Vagina (tissue), 2 donors: Measurements from ENCODE around the gene AMZ2. TPM values are rescaled to one million over a fixed set of nuclear protein-coding genes. Genes with fewer than 3 reads are reported as not detected.
"Not testable (repeated sequence)": the region's sequence is repeated elsewhere in the genome, so short reads cannot be mapped to it uniquely, and the experiment has no call there.

Experiments used
- DNase-seq, 2 donors: peaks; one replicate each; pipeline ENCODE4 v3.0.0-alpha.2; 2017; ENCODE audit errors: extremely low spot score in 2 of 2
- H3K27ac ChIP-seq: fragments of 200-600 bp; sonication (generic); one replicate; pipeline ENCODE4 v1.5.1; 2019
- H3K27me3 ChIP-seq: fragments of 200-600 bp; sonication (generic); one replicate; pipeline ENCODE4 v1.5.1; 2019
- H3K36me3 ChIP-seq, 2 donors: fragments of 200-600 bp; sonication (generic); one replicate each; pipeline ENCODE4 v1.5.1; 2017 to 2019
- H3K4me1 ChIP-seq: fragments of 200-600 bp; sonication (generic); one replicate; pipeline ENCODE4 v1.5.1; 2019
- H3K4me3 ChIP-seq, 2 donors: fragments of 200-600 bp; sonication (generic); 1 replicate in 1 of 2; 2 replicates in 1 of 2; pipeline ENCODE4 v1.5.1; 2016 to 2019
- H3K9me3 ChIP-seq: fragments of 200-600 bp; sonication (generic); one replicate; pipeline ENCODE4 v1.5.1; 2019
- CTCF ChIP-seq, 3 experiments: fragments of 450-650 bp in 2 of 3; fragments of 200-600 bp in 1 of 3; sonication (generic) in 1 of 3; IDR thresholded peaks; one replicate each; pipeline ENCODE4 v1.5.1; 2017 to 2019; ENCODE audit warnings: antibody characterized with exemption in 3 of 3, mild to moderate bottlenecking in 2 of 3, moderate library complexity in 2 of 3
- POLR2A ChIP-seq, 2 donors: fragments of 450-650 bp; IDR thresholded peaks; one replicate each; pipeline ENCODE4 v1.6.1; 2017; ENCODE audit warnings: antibody characterized with exemption in 2 of 2, mild to moderate bottlenecking in 2 of 2, moderate library complexity in 2 of 2
- POLR2AphosphoS5 ChIP-seq, 2 donors: sonication (generic); formaldehyde crosslinking; IDR thresholded peaks; one replicate each; pipeline ENCODE4 v1.9.0; 2017; ENCODE audit warnings: antibody characterized with exemption in 2 of 2, mild to moderate bottlenecking in 2 of 2, low read depth in 1 of 2; ENCODE audit not compliant: insufficient read depth in 1 of 2
- intact Hi-C: fragments of 100-400 bp; cut with DNase I; formaldehyde crosslinking; loops from one replicate; pipeline ENCODE4 v1.15.1; 2023
- total RNA-seq: library from RNA; depleted of rRNA; stranded (reverse); fragments of >200 nt; gene quantifications from one replicate; pipeline ENCODE4 v1.2.3, GENCODE V29; 2016

The AMZ2 gene
- total RNA-seq, 1 donor from 2014 or later = 39.8 TPM

DNA sequence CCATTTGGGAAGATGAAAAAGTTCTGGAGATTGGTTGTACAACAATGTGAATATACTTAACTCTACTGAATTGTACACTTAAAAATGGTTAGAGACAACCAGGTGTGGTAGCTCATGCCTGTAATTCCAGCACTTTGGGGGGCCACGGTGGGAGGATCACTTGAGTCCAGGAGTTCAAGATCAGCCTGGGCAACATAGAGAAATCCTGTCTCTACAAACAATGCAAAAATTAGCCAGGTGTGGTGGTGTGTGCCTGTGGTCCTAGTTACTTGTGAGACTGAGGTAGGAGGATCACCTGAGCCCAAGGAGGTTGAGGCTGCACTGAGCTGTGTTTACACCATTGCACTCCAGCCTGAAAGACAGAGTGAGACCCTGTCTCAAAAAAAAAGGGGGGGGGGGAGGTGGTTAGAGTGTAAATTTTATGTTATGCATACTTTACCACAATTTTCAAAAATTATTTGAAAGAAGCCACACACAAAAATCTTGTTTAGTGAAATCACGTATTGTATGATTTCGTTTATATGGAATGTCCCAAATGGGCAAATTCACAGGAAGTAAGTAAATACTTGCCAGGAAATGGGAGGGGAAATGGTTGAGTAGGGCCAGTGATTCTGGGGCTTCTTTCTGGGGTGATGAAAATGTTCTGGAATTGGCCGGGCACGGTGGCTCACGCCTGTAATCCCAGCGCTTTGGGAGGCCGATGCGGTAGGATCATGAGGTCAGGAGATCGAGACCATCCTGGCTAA lies 37.1 kb upstream of the AMZ2 start:
- DNase-seq = peak in 1 of 2 donors; percentile 34
- intact Hi-C loops = no loop called here
- Histone ChIP-seq H3K9me3 (no peaks in the 10 kb centered on the region), H3K36me3 (no peaks in the 10 kb centered on the region), H3K4me1 (peaks cover 9% of the 10 kb centered on the region), H3K4me3 (no peak overlapping the region), H3K27ac (no peak overlapping the region), H3K27me3 (no peaks in the 10 kb centered on the region)
- TF ChIP-seq CTCF (IDR thresholded peaks at IDR 0.05) (no peak), POLR2A (IDR thresholded peaks at IDR 0.05) (no peak), POLR2AphosphoS5 (IDR thresholded peaks at IDR 0.05; ENCODE audit: insufficient read depth in 1 of 2, low read depth in 1 of 2) (no peak)

GRCh38 chr17:68213428-68214411 lies 34.1 kb upstream of the AMZ2 start:
- H3K4me3 ChIP-seq, H3K9me3 ChIP-seq, H3K27me3 ChIP-seq, H3K4me1 ChIP-seq, intact Hi-C loops, H3K36me3 ChIP-seq, H3K27ac ChIP-seq: not testable (repeated sequence)
- peak in 1 of 2 donors; percentile 5 for DNase-seq

DNA sequence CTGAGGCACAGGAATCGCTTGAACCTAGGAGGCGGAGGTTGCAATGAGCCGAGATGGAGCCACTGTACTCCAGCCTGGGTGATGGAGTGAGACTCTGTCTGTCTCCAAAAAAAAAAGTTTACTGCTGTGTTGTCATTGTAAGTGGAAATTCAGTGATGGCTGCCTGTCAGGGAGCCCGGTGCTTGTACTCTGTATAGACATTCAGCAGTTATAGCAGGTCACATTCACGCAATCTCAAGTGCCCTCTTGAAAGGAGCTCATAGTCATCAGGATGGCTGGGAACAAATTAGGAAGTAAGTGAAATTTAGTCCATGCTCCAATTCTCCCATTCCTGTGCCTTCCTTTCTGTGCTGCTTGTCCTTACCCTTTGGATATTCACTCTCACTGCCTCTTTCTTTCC lies 32.4 kb upstream of the AMZ2 start:
- H3K27ac ChIP-seq, intact Hi-C loops, H3K27me3 ChIP-seq, H3K4me1 ChIP-seq, H3K4me3 ChIP-seq, H3K9me3 ChIP-seq, DNase-seq, H3K36me3 ChIP-seq: not testable (repeated sequence)

GRCh38 chr17:68219429-68219828 lies 28.4 kb upstream of the AMZ2 start:
- H3K36me3 ChIP-seq, DNase-seq, H3K27ac ChIP-seq, H3K4me3 ChIP-seq, intact Hi-C loops, H3K27me3 ChIP-seq, H3K9me3 ChIP-seq, H3K4me1 ChIP-seq: not testable (repeated sequence)

GRCh38 chr17:68220186-68220585 lies 27.7 kb upstream of the AMZ2 start:
- intact Hi-C loops, H3K4me1 ChIP-seq, H3K4me3 ChIP-seq, H3K36me3 ChIP-seq, H3K27ac ChIP-seq, H3K9me3 ChIP-seq, DNase-seq, H3K27me3 ChIP-seq: not testable (repeated sequence)

- DNase-seq, H3K9me3 ChIP-seq, H3K27me3 ChIP-seq, H3K27ac ChIP-seq, H3K36me3 ChIP-seq, H3K4me3 ChIP-seq, H3K4me1 ChIP-seq, intact Hi-C loops: not testable (repeated sequence)
Measured at GRCh38 chr17:68220786-68221185, 27.1 kb upstream of the AMZ2 start.

DNA sequence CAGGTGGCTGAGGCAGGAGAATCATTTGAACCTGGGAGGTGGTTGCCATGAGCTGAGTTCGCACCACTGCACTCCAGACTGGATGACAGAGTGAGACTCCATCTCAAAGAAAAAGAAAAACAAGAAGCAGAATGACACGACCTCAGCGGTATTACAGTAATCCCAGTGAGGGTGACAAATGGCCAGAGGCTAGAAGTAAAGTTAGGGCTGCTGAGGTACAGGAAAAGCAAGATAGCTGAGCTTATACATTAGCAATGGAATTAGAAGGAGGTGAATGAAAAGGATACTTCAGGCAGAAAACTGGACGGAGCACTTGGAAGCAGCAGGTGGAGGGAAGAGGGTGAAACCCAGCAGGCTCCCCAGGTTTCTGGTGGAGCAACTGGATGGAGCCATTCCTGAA lies 26.1 kb upstream of the AMZ2 start:
- no peak for DNase-seq
- H3K4me1 ChIP-seq = no peaks in the 10 kb centered on the region
- no peak overlapping the region for H3K27ac ChIP-seq
- intact Hi-C loops = no loop called here
- no peaks in the 10 kb centered on the region for H3K9me3 ChIP-seq
- TF ChIP-seq CTCF (IDR thresholded peaks at IDR 0.05) (no peak), POLR2AphosphoS5 (IDR thresholded peaks at IDR 0.05; ENCODE audit: insufficient read depth in 1 of 2, low read depth in 1 of 2) (no peak), POLR2A (IDR thresholded peaks at IDR 0.05) (no peak)
- H3K4me3 ChIP-seq = no peak overlapping the region
- H3K36me3 ChIP-seq = no peaks in the 10 kb centered on the region
- H3K27me3 ChIP-seq = no peaks in the 10 kb centered on the region
